ENCODE results near the gene ARMH1. TPM values are rescaled to one million over a fixed set of nuclear protein-coding genes. Genes with fewer than 3 reads are reported as not detected.

The ARMH1 gene
- total RNA-seq, 1 donor from 2014 or later: 14.5 TPM

DNA sequence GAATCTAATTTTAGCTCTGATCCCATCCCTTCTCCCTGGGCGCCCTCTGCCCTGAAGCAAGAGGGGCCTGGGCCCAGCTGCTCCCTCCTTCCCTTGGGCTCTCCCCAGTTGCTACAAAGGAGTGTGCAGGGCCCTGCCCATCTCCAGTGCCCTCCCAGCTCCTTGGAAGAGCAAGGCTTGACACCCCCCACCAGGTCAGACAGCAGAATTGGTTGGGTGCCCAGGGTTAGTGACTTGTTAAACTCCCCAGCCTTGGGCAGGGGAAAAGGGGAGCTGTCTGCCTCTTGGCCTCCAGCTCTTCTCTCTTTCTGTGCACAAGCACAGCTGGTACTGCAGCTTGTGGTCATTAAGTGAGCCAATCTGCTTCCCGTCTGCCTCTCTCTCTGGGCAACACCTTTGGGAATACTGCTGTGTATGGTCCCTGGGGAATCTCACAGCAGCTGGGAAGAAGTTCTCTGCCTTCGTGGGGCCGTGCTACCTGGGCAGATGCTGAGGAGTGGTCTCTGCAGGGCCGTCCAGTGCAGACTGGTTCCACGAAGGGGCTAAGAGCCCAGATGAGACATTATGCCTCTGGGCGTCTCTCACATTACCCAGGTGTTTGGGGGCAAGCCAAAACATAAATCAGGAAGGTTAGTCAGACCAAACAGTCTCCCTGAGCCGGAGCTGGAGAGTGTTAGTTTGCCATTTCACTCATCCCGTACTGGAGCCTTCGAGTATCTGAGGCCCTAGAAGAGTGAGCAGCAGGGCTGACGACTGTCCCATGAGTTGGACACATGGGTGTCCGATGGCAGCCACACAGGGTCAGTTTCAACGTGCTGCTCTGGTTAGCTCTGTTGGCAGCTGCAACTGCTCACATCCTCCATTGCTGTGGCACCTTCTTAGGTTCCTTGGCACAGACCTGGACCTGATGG is 37.6 kb upstream of the ARMH1 start:
- Histone ChIP-seq H3K36me3 (peaks cover 86% of the 10 kb centered on the region), H3K9me3 (no peaks in the 10 kb centered on the region), H3K4me1 (peaks cover 26% of the 10 kb centered on the region), H3K4me3 (no peak overlapping the region), H3K27ac (no peak overlapping the region), H3K27me3 (ENCODE audit: low read depth) (no peaks in the 10 kb centered on the region)
- TF ChIP-seq, protein P1, sequence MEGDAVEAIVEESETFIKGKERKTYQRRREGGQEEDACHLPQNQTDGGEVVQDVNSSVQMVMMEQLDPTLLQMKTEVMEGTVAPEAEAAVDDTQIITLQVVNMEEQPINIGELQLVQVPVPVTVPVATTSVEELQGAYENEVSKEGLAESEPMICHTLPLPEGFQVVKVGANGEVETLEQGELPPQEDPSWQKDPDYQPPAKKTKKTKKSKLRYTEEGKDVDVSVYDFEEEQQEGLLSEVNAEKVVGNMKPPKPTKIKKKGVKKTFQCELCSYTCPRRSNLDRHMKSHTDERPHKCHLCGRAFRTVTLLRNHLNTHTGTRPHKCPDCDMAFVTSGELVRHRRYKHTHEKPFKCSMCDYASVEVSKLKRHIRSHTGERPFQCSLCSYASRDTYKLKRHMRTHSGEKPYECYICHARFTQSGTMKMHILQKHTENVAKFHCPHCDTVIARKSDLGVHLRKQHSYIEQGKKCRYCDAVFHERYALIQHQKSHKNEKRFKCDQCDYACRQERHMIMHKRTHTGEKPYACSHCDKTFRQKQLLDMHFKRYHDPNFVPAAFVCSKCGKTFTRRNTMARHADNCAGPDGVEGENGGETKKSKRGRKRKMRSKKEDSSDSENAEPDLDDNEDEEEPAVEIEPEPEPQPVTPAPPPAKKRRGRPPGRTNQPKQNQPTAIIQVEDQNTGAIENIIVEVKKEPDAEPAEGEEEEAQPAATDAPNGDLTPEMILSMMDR (IDR thresholded peaks at IDR 0.05): no peak
- intact Hi-C loops (cut with DNase I): no loop called here
- ATAC-seq (no peak), DNase-seq (no peak)

DNA sequence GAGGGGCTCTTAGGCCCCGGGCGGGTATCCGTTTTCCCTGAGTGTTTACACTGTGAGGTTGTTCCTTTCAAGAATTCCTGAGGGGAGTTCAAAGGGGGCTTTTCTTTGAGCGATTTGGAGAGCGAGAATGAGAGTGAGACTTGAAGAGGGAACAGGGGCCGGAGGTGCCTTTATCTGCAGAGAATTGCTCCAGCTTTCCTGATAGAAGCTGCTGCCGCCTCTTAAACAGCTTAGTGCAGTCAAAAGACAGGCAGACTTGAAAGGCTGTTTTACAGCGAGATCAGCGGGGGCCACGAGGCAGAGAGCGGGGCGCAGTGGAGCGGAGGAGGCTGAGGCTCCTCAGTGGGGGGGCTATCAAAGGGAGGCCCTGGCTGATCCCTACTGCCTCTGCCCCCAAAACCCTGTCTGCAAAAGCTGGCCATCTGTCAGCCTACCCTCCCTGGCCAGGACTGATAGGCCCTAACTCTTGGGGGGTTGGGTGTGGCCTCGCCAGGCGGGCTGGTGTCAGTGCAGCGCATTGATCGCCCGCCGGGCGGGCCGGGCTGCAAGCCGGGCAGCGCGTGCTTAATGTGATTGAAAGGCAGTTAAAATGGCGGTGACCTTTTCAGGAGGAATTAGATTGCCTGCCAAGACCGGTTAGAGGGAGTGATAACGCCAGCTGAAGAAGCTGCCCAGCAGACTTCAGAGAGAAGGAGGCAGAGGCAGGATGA is 36.7 kb upstream of the ARMH1 start:
- Histone ChIP-seq H3K4me3 (no peak overlapping the region), H3K4me1 (peaks cover 21% of the 10 kb centered on the region), H3K36me3 (peaks cover 95% of the 10 kb centered on the region), H3K27me3 (ENCODE audit: low read depth) (no peaks in the 10 kb centered on the region), H3K27ac (no peak overlapping the region), H3K9me3 (no peaks in the 10 kb centered on the region)
- TF ChIP-seq, protein P1 (IDR thresholded peaks at IDR 0.05): no peak
- ATAC-seq: no peak
- intact Hi-C loops (cut with DNase I): no loop called here
- no peak for DNase-seq

DNA sequence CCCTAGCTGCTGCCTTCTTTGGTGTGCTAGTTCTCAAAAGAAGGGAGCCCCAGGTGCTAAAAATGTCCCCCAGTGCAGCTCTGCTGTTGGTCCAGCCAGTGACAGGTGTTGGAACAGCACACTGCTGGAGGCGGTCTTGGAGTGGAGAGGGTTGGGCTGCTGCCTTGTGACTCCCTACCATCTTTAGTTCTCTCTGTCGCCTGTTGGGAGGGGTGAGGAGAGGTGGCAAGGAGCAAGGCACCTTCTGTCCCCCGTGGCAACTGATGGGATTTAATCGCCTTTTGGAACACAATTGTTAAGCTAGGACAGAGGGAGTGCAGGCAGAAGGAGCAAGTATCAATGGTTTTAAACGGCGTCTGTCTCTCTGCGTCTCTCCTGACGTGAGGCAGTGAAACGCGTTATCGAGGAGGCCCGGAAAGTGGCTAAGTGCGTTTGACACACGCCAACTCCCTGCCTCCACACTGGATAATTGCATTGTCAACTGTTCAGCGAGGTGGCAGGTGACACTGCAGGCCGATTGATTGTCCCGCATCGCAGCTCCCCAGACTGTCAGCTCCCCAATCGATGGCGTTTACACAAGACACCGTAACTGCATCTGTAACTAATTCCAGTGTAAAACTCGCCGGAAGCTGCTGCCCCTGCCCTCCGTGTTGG is 34.2 kb upstream of the ARMH1 start:
- ATAC-seq (no peak), DNase-seq (no peak)
- no peaks in the 10 kb centered on the region for H3K4me1 ChIP-seq
- no peak overlapping the region for H3K27ac ChIP-seq
- no peaks in the 10 kb centered on the region for H3K9me3 ChIP-seq
- no peak overlapping the region for H3K4me3 ChIP-seq
- TF ChIP-seq, protein P1 (IDR thresholded peaks at IDR 0.05): no peak
- intact Hi-C loops (cut with DNase I): no loop called here
- H3K36me3 ChIP-seq: peaks cover 100% of the 10 kb centered on the region
- H3K27me3 ChIP-seq (ENCODE audit: low read depth): no peaks in the 10 kb centered on the region

DNA sequence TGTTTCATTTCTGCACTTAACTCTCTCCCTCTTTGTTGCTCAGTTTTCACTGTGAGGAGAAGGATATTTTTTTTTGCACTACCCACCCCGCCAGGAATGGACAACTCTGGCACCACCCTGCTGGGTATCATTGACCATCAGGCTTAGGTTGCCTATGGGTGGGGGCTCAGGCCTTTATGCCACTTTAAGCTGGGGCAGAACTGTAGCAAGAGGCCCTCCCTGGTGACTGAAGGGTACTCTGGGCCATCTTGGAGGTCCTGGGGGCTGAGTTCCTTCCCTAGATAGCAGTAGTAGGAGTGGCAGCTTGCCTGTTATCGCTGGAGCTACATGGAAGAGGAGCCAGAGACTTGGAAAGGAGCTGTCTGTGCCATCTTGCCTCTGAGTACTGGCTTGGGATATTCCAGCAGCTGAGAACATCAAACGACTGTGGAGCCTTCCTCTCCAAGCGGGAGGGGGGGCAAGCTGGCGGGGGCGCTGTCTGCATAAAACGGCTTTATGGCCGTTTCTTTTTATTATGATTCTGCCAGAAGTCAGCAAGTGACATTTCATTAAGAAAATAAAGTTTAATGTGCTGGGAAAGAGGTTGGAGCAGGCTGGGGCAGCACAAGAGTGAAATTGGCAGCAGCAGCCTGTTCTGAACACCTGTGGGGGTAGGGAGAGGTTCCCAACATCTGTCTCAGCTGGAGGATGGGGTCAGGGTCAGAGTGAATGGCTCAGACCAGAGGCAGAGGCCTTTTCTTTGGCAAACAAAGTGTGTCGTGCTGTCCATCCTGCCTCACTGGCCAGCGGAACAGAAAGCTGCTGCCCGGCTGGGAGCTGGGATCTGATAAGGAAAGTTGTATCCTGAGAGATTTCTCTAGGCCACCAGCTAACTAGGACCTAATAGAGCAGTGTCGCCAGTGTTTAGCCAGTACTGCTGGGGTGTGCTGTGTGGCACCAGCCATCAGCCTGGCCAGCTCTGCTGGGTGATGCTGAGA is 33.1 kb upstream of the ARMH1 start:
- H3K4me3 ChIP-seq: no peak overlapping the region
- no peaks in the 10 kb centered on the region for H3K27me3 ChIP-seq (ENCODE audit: low read depth)
- TF ChIP-seq, protein P1 (IDR thresholded peaks at IDR 0.05): no peak
- H3K27ac ChIP-seq: no peak overlapping the region
- DNase-seq: no peak
- H3K36me3 ChIP-seq: peaks cover 100% of the 10 kb centered on the region
- no peak for ATAC-seq
- no peaks in the 10 kb centered on the region for H3K9me3 ChIP-seq
- intact Hi-C loops (cut with DNase I): no loop called here
- H3K4me1 ChIP-seq: no peaks in the 10 kb centered on the region

Data from lower lobe of right lung (tissue), 2 donors.